Measurements from ENCODE around the gene TAS2R42. TPM values are rescaled to one million over a fixed set of nuclear protein-coding genes. Genes with fewer than 3 reads are reported as not detected.
A peak's percentile ranks its signal among the peaks of the same experiment; 100 is the strongest.

TAS2R42 gene, protein sequence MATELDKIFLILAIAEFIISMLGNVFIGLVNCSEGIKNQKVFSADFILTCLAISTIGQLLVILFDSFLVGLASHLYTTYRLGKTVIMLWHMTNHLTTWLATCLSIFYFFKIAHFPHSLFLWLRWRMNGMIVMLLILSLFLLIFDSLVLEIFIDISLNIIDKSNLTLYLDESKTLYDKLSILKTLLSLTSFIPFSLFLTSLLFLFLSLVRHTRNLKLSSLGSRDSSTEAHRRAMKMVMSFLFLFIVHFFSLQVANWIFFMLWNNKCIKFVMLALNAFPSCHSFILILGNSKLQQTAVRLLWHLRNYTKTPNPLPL
- polyA plus RNA-seq (2012; ENCODE audit: low read depth, missing spikeins) = not detected

DNA sequence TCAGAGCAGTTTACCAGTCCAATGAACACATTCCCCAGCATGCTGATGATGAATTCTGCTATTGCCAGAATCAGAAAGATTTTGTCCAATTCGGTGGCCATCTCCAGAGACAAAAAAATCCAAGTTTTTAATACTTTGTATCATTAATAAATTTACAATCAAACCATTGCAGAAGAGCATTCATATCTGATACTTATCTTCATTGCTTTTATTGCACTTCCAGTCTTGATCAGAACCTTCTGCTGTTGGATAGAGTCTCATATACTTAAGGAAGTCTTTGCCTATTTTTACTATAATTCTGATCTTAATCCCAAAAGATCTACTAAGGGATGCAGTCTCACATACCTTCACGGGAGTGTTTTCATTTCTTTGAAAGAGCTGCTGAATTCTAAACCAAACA lies at the start of gene TAS2R42:
Gene TAS2R42, minus strand, starts transcription at position 101 of the 400 bp plus-strand sequence. Its CDS starts 0 bp downstream, at position 101.
- TF ChIP-seq SPI1 (IDR thresholded peaks at IDR 0.05; ENCODE audit: low read depth, low read length) (no peak), PAX5 (IDR thresholded peaks at IDR 0.05; ENCODE audit: insufficient read depth, low read length, severe bottlenecking) (no peak), POLR2AphosphoS5 (IDR thresholded peaks at IDR 0.05; ENCODE audit: low read depth, low read length) (no peak), POU2F2 (IDR thresholded peaks at IDR 0.05; ENCODE audit: low read depth, low read length) (no peak), TAF1 (IDR thresholded peaks at IDR 0.05; ENCODE audit: low read depth, low read length) (no peak), POLR2A (IDR thresholded peaks at IDR 0.05; ENCODE audit: low read depth, low read length) (no peak)
- FAIRE-seq = no peak
- no peak for DNase-seq (ENCODE audit: insufficient read length, low spot score)

DNA sequence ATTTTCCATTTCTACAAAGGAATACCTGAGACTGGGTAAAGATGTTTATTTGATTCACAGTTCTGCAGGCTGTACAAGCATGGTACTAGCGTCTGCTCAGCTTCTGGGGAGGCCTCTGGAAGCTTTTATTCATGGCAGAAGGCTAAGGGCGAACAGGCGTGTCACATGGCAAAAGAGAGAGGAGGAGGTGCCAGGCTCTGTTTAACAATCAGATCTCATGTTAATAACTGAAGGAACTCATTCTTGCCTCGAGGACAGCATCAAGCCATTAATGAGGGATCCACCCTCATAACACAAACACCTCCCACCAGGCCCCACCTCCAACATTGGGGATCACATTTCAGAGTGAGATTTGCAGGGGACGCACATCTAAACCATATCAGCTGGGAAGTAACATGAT lies 46.8 kb upstream of the TAS2R42 start:
- no peak for TF ChIP-seq PAX5 (IDR thresholded peaks at IDR 0.05; ENCODE audit: insufficient read depth, low read length, severe bottlenecking)
- no peak for TF ChIP-seq POU2F2 (IDR thresholded peaks at IDR 0.05; ENCODE audit: low read depth, low read length)
- TF ChIP-seq SPI1 (IDR thresholded peaks at IDR 0.05; ENCODE audit: low read depth, low read length) = no peak
- no peak for TF ChIP-seq POLR2A (IDR thresholded peaks at IDR 0.05; ENCODE audit: low read depth, low read length)
- TF ChIP-seq TAF1 (IDR thresholded peaks at IDR 0.05; ENCODE audit: low read depth, low read length) = no peak
- TF ChIP-seq POLR2AphosphoS5 (IDR thresholded peaks at IDR 0.05; ENCODE audit: low read depth, low read length) = no peak
- DNase-seq (ENCODE audit: insufficient read length, low spot score) (no peak), FAIRE-seq (no peak)

DNA sequence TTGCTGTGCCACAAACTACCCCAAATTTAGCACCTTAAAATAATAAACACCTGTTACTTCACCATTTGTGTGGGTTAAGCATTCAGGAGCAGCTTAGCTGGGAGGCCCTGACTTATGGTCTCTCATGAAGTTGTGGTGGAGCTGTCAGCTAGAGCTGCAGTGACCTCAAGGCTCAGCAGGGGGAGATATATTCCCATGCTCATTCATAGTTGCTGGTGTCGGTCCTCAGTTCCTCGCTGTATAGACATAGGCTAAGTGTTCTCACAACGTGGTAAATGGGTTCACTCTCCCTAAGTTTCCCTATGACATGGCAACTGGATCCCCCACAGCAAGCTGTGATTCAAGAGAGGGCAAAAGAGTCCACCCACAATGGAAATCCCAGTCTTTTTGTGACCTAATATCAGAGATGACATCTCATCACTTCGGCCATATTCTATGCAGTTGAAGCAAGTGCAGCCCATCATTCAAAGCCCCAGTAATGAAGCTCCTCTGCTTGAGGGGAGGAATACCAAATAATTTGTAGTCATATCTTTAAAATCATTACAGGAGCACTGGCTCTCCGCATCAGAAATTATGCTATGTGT lies 41.7 kb upstream of the TAS2R42 start:
- TF ChIP-seq SPI1 (IDR thresholded peaks at IDR 0.05; ENCODE audit: low read depth, low read length) = peak; percentile 12; the same call in 1 of the 2 replicates
- no peak for TF ChIP-seq POLR2A (IDR thresholded peaks at IDR 0.05; ENCODE audit: low read depth, low read length)
- peak; percentile 14 for DNase-seq (ENCODE audit: insufficient read length, low spot score)
- peak; percentile 91 for FAIRE-seq

DNA sequence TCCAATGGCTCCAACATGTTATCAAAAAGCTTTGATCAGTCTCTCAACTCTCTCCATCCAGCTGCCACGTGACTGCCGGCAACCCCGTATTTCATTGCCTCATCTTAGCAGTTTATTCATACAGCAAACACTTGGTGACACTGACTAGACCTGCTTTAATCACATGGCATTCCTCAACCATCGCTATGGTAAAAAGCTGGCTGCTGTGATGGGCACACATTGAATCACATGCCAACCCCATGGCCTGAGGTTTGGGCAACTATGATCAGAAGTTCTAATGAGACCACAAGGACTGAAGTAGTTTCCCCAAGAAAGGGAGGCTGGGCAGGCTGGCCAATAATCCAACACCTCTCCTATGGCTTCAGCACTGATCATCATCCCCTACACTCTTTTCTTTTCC lies 40.6 kb upstream of the TAS2R42 start:
- DNase-seq (ENCODE audit: insufficient read length, low spot score) (no peak), FAIRE-seq (peak; percentile 5)
- TF ChIP-seq POU2F2 (IDR thresholded peaks at IDR 0.05; ENCODE audit: low read depth, low read length) (no peak), SPI1 (IDR thresholded peaks at IDR 0.05; ENCODE audit: low read depth, low read length) (no peak), PAX5 (IDR thresholded peaks at IDR 0.05; ENCODE audit: insufficient read depth, low read length, severe bottlenecking) (no peak), POLR2A (IDR thresholded peaks at IDR 0.05; ENCODE audit: low read depth, low read length) (no peak), POLR2AphosphoS5 (IDR thresholded peaks at IDR 0.05; ENCODE audit: low read depth, low read length) (no peak), TAF1 (IDR thresholded peaks at IDR 0.05; ENCODE audit: low read depth, low read length) (no peak)

DNA sequence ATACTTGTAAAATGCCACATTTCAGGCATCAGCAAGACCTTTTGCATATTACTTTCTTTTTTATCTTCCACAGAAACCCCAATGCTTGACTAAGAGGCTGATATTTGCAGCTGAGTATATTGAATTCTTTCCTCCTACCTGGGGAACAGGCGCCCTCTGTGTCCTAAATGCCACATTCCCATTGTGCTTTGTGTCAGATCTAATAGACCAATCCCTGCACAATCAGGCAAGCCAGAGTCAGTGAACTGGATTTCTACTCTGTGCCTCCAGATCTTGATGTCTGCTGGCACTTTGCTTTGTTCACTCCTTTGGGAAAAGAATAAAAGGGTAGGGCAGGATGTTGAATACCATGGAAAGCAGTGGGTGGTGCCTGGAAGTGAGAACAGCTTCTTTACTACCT lies 22.4 kb upstream of the TAS2R42 start:
- no peak for DNase-seq (ENCODE audit: insufficient read length, low spot score)
- no peak for FAIRE-seq
- TF ChIP-seq PAX5 (IDR thresholded peaks at IDR 0.05; ENCODE audit: insufficient read depth, low read length, severe bottlenecking) (no peak), SPI1 (IDR thresholded peaks at IDR 0.05; ENCODE audit: low read depth, low read length) (no peak), POLR2A (IDR thresholded peaks at IDR 0.05; ENCODE audit: low read depth, low read length) (no peak), POU2F2 (IDR thresholded peaks at IDR 0.05; ENCODE audit: low read depth, low read length) (no peak), POLR2AphosphoS5 (IDR thresholded peaks at IDR 0.05; ENCODE audit: low read depth, low read length) (no peak), TAF1 (IDR thresholded peaks at IDR 0.05; ENCODE audit: low read depth, low read length) (no peak)

DNA sequence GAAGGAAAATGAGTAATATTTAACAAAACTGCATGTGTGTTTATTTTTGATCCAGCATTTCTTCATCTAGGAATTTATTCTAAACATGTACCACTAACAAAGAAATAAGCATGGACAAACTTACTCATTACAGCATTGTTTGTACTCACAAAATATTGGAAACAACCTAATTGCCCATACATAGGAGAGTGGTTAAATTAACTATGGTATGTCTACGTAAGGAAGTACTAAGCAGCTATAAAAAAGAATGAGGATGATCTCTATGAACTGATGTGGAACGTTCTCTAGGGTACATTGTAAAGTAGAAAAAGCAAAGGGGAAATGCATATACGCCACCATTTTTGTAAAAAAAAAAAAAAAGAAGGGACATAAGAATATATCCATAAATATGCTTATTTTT lies 17.4 kb upstream of the TAS2R42 start:
- TF ChIP-seq POLR2AphosphoS5 (IDR thresholded peaks at IDR 0.05; ENCODE audit: low read depth, low read length) = no peak
- no peak for TF ChIP-seq TAF1 (IDR thresholded peaks at IDR 0.05; ENCODE audit: low read depth, low read length)
- TF ChIP-seq POU2F2 (IDR thresholded peaks at IDR 0.05; ENCODE audit: low read depth, low read length) = no peak
- no peak for TF ChIP-seq SPI1 (IDR thresholded peaks at IDR 0.05; ENCODE audit: low read depth, low read length)
- TF ChIP-seq POLR2A (IDR thresholded peaks at IDR 0.05; ENCODE audit: low read depth, low read length) = no peak
- TF ChIP-seq PAX5 (IDR thresholded peaks at IDR 0.05; ENCODE audit: insufficient read depth, low read length, severe bottlenecking) = no peak
- no peak for FAIRE-seq
- no peak for DNase-seq (ENCODE audit: insufficient read length, low spot score)

DNA sequence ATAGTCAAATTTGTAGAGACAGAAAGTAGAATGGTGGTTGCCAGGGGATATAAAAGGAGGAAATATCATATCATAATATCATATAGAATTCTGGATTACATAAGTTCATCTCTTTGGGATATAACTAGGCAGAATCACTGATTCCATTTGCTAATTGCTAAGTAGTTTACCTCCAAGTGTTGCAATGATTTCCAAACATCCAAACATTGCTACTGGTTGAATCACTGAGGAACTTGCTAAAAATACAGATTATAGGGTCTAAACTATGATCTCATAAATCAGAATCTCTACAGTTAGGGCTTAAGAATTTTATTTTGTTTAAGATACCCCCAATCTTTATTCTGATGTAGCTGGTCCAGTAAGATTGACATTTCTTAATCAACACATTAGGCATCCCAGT lies 16.1 kb upstream of the TAS2R42 start:
- FAIRE-seq (no peak), DNase-seq (ENCODE audit: insufficient read length, low spot score) (no peak)
- TF ChIP-seq TAF1 (IDR thresholded peaks at IDR 0.05; ENCODE audit: low read depth, low read length) (no peak), PAX5 (IDR thresholded peaks at IDR 0.05; ENCODE audit: insufficient read depth, low read length, severe bottlenecking) (no peak), POLR2AphosphoS5 (IDR thresholded peaks at IDR 0.05; ENCODE audit: low read depth, low read length) (no peak), POU2F2 (IDR thresholded peaks at IDR 0.05; ENCODE audit: low read depth, low read length) (no peak), SPI1 (IDR thresholded peaks at IDR 0.05; ENCODE audit: low read depth, low read length) (no peak), POLR2A (IDR thresholded peaks at IDR 0.05; ENCODE audit: low read depth, low read length) (no peak)

DNA sequence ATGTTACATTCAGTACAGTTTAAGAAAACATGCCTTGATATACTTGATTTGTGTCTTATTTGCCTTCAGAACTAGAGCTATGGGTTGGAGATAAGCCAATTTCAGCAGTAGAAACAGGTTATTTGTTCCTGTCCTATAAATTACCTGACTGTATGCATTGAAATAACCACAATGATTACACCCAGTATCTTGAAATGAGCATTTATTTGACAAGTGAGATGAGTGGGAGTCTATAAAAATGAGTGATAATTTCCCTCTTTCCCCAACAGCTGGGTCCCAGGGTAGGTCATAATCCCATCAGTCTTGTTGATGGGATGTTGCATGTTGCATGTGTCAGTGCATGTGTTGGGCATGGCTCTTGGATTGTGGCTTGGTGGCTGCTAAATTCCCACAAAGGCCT lies 3.7 kb downstream of the TAS2R42 start:
- TF ChIP-seq POU2F2 (IDR thresholded peaks at IDR 0.05; ENCODE audit: low read depth, low read length) = no peak
- no peak for TF ChIP-seq POLR2A (IDR thresholded peaks at IDR 0.05; ENCODE audit: low read depth, low read length)
- no peak for TF ChIP-seq POLR2AphosphoS5 (IDR thresholded peaks at IDR 0.05; ENCODE audit: low read depth, low read length)
- TF ChIP-seq TAF1 (IDR thresholded peaks at IDR 0.05; ENCODE audit: low read depth, low read length) = no peak
- no peak for TF ChIP-seq SPI1 (IDR thresholded peaks at IDR 0.05; ENCODE audit: low read depth, low read length)
- TF ChIP-seq PAX5 (IDR thresholded peaks at IDR 0.05; ENCODE audit: insufficient read depth, low read length, severe bottlenecking) = no peak
- FAIRE-seq = peak; percentile 60
- no peak for DNase-seq (ENCODE audit: insufficient read length, low spot score)

DNA sequence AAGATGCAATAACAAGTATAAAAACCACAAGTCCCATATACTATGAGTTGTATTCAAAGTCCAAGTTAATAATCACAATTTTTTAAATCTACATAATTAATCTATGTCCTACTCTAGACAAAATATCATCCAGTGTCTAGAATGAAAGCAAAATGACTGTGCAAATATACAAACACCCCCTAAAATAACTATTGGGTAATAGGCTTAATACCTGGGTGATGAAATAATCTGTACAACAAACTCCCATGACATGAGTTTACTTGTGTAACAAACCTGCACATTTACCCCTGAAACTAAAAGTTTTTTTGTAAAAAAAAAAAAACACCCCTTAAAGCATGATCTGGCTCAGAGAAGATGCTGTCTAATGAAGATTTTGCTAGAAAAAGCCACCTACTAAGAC lies 4.2 kb downstream of the TAS2R42 start:
- no peak for FAIRE-seq

More for the DNA sequence above, 4.2 kb downstream of the TAS2R42 start:
- no peak for TF ChIP-seq TAF1 (IDR thresholded peaks at IDR 0.05; ENCODE audit: low read depth, low read length)
- no peak for TF ChIP-seq PAX5 (IDR thresholded peaks at IDR 0.05; ENCODE audit: insufficient read depth, low read length, severe bottlenecking)
- no peak for TF ChIP-seq POLR2A (IDR thresholded peaks at IDR 0.05; ENCODE audit: low read depth, low read length)
- TF ChIP-seq POLR2AphosphoS5 (IDR thresholded peaks at IDR 0.05; ENCODE audit: low read depth, low read length) = no peak
- TF ChIP-seq POU2F2 (IDR thresholded peaks at IDR 0.05; ENCODE audit: low read depth, low read length) = no peak
- no peak for DNase-seq (ENCODE audit: insufficient read length, low spot score)

Data from GM12891 (cell line).